HEK293T (cell line): ENCODE data around the gene TMPRSS9.

Experiments used
- ELF4 ChIP-seq: fragments of 450-650 bp; IDR thresholded peaks from 2 replicates; pipeline ENCODE4 v1.6.1; 2017; ENCODE audit warnings: antibody characterized with exemption
- FOXA1 ChIP-seq: fragments of 450-650 bp; IDR thresholded peaks from 2 replicates; pipeline ENCODE4 v1.6.1; 2016; ENCODE audit warnings: mild to moderate bottlenecking
- FOXK2 ChIP-seq: fragments of 450-650 bp; IDR thresholded peaks from 2 replicates; pipeline ENCODE4 v1.6.1; 2016; ENCODE audit warnings: mild to moderate bottlenecking
- FOXM1 ChIP-seq: fragments of 450-650 bp; IDR thresholded peaks from 2 replicates; pipeline ENCODE4 v1.6.1; 2017; ENCODE audit warnings: mild to moderate bottlenecking, borderline replicate concordance
- LEF1 ChIP-seq: fragments of 450-650 bp; IDR thresholded peaks from 2 replicates; pipeline ENCODE4 v1.6.1; 2017; ENCODE audit warnings: mild to moderate bottlenecking, borderline replicate concordance
- NFRKB ChIP-seq: fragments of 450-650 bp; IDR thresholded peaks from 2 replicates; pipeline ENCODE4 v1.6.1; 2016; ENCODE audit warnings: mild to moderate bottlenecking, moderate library complexity
- SP1 ChIP-seq: fragments of 450-650 bp; IDR thresholded peaks from 2 replicates; pipeline ENCODE4 v1.6.1; 2017
- SUZ12 ChIP-seq: fragments of 450-650 bp; IDR thresholded peaks from 2 replicates; pipeline ENCODE4 v1.6.1; 2016; ENCODE audit warnings: mild to moderate bottlenecking
- ZNF384 ChIP-seq: fragments of 450-650 bp; IDR thresholded peaks from 2 replicates; pipeline ENCODE4 v1.6.1; 2016

DNA sequence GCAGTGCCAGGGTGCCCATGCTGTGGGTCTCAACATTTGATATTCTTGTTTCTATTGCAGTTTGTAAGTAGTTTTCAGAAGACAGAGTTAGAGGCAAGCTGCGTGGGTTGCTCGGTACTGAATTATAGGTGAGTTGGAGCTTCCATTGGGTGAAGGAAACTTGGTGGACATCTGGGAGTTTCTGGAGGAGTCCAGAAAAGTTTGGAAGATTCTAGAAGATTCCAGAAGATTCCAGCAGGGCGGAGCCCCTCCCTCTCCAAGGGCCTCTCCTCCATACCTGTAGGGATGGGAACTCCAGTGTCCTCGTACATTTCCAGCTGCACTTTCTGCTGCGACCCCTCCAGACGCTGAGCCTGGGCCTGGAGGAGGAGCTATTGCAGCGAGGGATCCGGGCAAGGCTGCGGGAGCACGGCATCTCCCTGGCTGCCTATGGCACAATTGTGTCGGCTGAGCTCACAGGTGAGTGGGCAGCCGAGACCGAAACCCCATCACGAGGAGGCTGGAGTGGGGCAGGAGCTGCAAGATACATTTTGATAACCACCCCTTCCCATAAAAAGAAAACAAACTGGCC lies 38.8 kb downstream of the TMPRSS9 start:
- TF ChIP-seq FOXM1 (no peak), ELF4 (no peak), SP1 (no peak), FOXA1 (no peak), ZNF384 (no peak), NFRKB (no peak), SUZ12 (no peak), LEF1 (no peak), FOXK2 (no peak)
